GM12801 (cell line): ENCODE data around the gene ACKR4.

Experiments
- CTCF ChIP-seq: IDR thresholded peaks from one replicate; pipeline ENCODE4 v1.5.1; 2011; ENCODE audit warnings: control low read depth; ENCODE audit not compliant: insufficient read length; ENCODE audit errors: extremely low read depth

Gene ACKR4

DNA sequence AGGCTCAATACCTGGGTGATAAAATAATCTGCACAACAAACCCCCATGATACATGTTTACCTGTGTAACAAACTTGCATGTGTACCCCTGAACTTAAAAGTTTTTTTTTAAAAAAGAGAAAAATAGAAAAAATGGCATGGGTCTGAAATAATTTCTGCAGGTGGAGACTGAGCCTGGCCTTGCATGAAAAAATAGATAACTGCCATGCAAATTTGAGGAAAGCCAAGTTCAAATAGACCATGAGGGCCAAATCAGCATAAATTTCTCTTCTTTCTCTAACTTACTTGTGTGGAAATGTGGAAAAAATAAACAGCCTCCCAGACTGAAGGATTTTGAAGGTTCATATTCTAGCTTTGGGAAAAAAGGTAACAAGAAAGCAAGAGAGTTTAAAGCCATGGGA is 744 bp upstream of the ACKR4 start:
- no peak for TF ChIP-seq CTCF

DNA sequence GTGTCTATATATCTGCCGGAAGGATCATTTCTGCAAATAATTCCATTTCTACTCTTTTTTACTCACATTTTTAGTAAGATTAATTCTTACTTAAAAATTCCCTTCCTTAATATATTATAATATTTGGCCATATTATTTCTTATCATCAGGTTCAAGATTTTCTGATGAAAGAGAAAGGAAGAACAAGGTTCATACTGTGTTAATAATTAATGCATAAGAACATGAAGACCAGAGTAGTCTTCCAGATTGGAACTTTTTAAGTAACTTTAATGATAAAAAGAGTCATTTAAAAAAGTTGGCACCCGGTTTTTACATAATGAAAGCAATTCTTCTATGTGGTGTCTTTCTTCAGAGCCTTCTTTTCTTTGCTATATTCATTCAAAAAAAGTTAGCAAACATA is 590 bp downstream of the ACKR4 start:
- TF ChIP-seq CTCF = no peak

DNA sequence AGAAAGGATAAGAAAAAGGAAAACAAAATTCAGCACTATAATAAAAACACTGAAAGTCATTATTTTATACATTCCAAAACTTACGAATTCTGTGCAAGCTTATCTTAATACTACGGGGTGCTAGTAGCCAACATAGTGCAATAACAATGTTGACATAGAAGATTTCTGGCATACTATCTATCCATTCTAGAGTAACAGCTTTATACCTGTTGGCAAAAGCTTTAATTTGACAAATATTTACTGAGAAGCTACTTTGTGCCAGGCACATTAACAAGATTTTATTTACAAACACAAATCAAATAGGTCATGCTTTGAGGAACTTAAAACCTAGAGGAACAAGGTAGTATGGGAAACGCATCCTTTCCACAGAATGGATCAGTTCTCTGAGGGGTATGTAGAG is 1.1 kb downstream of the ACKR4 start:
- TF ChIP-seq CTCF = no peak

DNA sequence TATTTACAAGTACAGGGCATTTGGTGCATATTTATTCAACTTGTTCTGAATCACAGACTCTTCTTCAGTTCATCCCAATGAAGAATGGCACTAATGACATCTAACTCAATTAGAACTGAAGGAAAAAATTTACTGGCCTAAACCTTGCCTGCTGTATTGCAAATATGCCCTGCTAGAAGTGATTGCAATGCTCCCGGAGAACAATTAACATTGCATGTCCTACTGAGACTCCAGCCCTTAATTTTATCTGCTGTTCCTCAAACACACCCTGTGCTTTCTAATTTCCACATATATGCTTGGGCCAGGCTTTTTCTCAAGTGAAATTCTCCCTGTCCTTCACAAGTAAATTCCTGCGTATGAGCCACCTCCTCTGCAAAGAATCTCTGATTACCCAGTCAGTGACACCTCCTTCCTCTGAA is 8.3 kb downstream of the ACKR4 start:
- no peak for TF ChIP-seq CTCF

DNA sequence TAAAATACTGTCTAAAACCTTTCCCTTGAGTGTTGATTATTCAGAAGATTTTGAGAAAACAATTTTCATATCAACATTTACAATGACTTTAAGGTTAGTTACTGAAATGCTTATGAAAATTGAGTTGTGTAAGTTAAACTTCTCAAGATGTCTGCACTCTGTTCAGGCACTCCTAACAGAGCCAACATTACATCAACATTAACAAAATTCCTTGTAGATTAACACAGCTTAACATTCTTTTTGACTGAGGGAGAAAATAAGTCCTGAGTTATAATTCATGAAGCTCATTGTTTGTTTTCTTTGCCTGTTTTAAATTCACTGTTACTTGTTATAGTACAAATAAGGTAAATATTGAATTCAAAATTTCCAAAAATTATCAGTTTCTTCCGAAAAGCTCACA is 9.0 kb downstream of the ACKR4 start:
- TF ChIP-seq CTCF = no peak

- no peak for TF ChIP-seq CTCF
Measured at GRCh38 chr3:132615881-132616280, 18.8 kb downstream of the ACKR4 start.

DNA sequence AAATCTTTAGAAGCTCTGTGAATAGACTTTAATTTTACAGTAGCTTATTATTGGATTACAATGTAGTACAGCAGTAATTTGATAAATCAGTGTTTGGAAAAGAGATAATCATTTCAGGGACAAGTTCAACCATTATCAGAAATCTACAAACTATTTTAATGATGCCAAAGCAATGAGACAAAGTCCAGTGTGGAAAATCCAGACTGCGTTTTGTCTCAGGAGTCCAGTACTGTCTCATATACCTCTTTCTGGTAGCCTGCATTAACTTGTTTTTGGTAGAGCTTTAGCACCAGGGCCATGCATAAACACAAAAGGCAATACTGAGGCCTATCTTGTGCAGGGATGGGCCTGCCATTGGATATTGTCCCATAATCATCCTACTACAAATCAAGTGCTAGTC is 19.7 kb downstream of the ACKR4 start:
- TF ChIP-seq CTCF = no peak

- TF ChIP-seq CTCF = no peak
Measured at GRCh38 chr3:132622148-132622547, 25.1 kb downstream of the ACKR4 start.
